UCSD-AML1 (cell line): Measurements from ENCODE around the gene CFDP1.
A peak's percentile ranks its signal among the peaks of the same experiment; 100 is the strongest.

ENCODE experiments used
- DNase-seq: peaks from one replicate; lab custom pipeline; 2025; ENCODE audit not compliant: unreplicated experiment; lab: John Stamatoyannopoulos, UW

Gene CFDP1

GRCh38 chr16:75254359-75254837, 178.9 kb downstream of the CFDP1 start:
- no peak for DNase-seq

- no peak for DNase-seq
Measured at GRCh38 chr16:75252946-75253911, 180.1 kb downstream of the CFDP1 start.

- DNase-seq: no peak
Measured at GRCh38 chr16:75252049-75252864, 181.0 kb downstream of the CFDP1 start.

GRCh38 chr16:75251280-75252048, 181.8 kb downstream of the CFDP1 start, which contains the start of gene BCAR1:
Gene BCAR1, minus strand, starts transcription at chr16:75251624. Its CDS starts 142 bp downstream, at chr16:75251482.
- DNase-seq: peak; percentile 74

- DNase-seq: no peak
Measured at GRCh38 chr16:75250809-75251279, 182.5 kb downstream of the CFDP1 start.

- no peak for DNase-seq
Measured at GRCh38 chr16:75250089-75250808, 183.1 kb downstream of the CFDP1 start.

GRCh38 chr16:75249441-75249840, 183.9 kb downstream of the CFDP1 start:
- DNase-seq: no peak

- no peak for DNase-seq
Measured at GRCh38 chr16:75248536-75249380, 184.5 kb downstream of the CFDP1 start.

- DNase-seq: no peak
Measured at GRCh38 chr16:75248142-75248535, 185.2 kb downstream of the CFDP1 start.

GRCh38 chr16:75247249-75247648, 186.1 kb downstream of the CFDP1 start:
- DNase-seq: no peak

- no peak for DNase-seq
Measured at GRCh38 chr16:75246504-75247205, 186.6 kb downstream of the CFDP1 start.

GRCh38 chr16:75244844-75245758, 188.2 kb downstream of the CFDP1 start:
- no peak for DNase-seq

- peak; percentile 31 for DNase-seq
Measured at GRCh38 chr16:75244225-75244809, 189.0 kb downstream of the CFDP1 start.
